GM19238 (cell line): ENCODE results near the gene SCG5.

ENCODE experiments used
- DNase-seq: peaks from one replicate; pipeline ENCODE4 v3.0.0; 2011; ENCODE audit warnings: low spot score; ENCODE audit not compliant: insufficient read length

SCG5 gene

DNA sequence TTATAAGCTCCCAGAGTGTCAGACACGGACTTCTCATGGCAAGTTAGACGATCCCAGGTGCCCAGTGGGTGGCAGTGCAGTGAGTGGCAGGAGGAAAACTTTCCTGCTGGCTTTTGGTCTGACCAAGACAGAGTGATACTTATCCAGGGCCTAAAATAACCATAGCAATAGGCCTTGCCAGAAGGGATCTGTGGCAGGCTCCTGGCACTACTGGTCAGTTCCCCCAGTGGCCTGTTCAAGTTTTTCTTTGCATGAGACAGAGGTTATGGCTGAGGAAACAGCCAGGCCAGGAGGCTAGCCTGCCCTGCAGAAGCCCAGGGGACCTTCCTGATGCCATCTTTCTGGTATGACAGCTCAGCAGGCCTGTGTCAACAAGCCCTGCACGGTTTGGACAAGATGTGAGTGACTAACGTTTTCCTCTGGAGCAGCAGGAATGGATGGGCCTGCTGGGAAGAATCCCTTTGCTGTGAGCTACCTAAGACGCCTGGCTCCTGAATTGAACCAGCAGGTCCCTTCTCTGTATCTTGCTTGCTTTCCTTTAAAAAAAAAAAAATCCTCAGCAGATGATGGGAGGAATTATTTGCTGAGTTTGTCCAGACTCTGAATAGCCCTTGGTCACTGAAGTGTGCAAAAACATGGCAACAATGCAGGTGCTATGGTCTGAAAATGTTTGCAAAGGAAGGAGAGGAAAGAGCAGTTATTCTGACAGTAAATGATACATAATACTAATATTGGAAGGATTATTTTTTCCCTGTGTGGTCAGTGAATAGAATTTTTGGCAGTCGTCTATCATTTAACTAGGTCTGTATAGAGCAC lies 18.0 kb downstream of the SCG5 start:
- no peak for DNase-seq

DNA sequence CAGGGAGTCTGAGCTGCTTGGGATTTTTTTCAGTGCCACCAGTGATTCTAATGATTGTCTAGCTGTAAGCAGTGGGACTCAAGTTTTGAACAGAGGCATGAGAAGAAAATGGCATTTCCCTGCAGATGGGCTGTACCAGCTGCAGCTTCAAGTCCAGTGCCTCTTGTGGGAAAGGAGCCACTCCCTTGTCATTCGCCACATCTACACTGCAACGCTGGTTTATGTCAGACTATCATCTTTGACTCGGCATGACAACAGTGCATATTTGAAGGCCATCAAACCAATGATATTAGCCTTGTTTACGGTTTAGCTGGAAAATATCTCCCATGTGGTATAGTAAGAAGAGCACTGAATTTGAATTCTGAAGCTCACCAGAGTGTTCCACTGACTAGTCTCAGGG lies 22.2 kb downstream of the SCG5 start:
- no peak for DNase-seq

DNA sequence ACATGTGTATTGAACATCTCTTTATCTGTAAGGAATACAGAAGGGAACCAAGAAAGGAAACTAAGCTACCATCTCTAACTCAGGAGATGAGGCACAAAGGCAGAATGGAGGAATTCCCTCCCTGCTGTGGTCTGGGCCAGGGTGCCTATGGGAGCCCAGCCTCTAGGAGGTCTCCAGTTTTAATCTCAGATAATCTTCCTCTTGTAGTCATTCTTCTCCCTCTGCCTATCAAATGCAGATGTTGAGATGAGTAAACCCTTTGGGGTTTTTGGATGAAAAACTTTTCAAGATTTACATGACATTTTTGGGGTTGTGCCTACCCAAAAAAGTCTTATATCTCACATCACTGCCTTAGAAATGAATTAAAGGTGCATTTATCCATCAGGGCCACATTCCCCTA lies 23.3 kb downstream of the SCG5 start:
- DNase-seq = no peak

DNA sequence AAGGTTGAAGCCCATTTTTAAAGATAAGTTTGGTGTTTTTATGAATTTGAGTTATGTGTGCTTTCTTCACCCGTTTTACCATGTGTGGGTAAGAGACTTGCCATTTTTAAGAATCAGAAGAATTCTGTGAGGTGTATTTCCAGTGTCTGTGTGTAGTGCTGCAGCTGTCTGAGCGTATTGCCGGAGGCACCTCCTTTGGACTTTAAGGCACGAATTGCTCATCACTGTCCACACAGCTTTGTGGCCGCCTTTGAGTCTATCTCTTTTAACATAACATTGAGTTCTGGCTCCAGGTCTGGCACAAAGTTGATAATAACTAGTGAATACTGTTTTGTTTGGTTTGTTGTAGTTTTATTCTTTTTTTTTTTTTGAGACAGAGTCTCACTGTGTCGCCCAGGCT lies 25.8 kb downstream of the SCG5 start:
- no peak for DNase-seq

DNA sequence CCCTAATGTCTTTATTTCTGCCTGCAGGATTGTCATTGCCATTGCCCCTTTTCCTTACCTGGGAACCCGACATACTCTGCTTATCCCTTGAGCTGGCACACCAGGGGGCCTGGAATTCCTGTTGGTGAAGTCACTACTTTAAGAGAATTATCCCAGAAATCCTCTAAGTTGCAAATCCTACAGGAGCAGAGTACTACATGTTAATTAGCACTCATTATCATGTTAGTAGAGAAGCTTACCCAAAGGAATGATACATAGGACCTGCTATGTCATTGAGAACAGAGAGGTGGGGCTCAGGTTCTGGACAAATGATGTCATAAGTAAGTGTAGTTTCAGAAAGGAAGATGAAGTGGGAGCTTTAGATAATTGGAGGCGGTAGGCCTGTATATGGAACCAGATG lies 27.4 kb downstream of the SCG5 start:
- DNase-seq = no peak

DNA sequence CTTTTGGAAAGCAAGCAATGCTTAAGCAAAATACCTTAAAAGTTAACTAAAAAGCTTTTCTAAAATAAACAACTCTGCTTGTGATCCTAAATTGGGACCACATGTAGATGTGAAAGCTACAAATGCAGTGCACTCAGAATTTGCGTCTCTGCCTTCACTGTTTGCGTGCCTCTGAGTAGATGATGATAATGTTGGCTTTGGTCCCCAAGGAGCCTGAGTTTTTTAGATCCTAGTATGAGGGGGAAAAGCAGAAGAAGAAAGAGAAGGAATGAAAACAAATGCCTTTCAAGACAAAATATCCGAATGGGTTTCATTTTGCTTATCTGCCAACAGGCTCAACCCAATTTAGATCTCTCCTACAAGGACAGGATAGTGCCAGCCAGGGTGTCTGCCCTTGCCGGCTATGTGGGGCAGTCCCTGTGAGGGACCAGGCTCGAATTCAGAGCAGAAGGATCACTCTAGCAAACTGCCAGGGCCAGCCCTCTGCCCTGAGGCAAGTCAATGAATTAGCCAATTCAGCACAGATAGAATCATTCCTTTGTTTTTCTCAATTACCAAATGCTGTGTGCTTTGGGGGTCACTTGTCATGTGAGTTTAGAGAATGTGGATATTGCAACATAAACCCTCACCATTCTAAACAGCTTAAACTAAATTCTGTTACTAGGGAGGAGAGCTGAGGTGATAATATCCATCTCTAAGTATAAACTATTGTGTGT lies 28.5 kb downstream of the SCG5 start:
- DNase-seq = no peak

DNA sequence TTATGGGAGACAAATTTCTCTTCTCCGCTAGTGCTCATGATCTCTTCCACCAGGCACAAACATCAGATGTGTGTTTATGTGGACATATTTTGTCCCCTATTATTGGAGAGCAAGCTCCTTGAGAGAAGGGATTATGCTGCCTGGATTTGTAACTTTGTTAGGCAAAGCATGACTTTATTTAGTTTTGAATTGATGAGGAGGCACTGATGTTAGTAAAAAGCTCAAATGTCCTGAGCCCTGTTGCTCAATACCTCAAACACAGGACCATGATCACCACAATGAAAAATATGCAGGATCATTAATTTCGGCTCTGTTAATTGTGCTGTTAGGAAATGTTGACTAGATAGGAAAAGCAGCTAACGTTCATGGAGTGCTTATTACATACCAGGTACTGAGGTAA lies 29.1 kb downstream of the SCG5 start:
- no peak for DNase-seq

DNA sequence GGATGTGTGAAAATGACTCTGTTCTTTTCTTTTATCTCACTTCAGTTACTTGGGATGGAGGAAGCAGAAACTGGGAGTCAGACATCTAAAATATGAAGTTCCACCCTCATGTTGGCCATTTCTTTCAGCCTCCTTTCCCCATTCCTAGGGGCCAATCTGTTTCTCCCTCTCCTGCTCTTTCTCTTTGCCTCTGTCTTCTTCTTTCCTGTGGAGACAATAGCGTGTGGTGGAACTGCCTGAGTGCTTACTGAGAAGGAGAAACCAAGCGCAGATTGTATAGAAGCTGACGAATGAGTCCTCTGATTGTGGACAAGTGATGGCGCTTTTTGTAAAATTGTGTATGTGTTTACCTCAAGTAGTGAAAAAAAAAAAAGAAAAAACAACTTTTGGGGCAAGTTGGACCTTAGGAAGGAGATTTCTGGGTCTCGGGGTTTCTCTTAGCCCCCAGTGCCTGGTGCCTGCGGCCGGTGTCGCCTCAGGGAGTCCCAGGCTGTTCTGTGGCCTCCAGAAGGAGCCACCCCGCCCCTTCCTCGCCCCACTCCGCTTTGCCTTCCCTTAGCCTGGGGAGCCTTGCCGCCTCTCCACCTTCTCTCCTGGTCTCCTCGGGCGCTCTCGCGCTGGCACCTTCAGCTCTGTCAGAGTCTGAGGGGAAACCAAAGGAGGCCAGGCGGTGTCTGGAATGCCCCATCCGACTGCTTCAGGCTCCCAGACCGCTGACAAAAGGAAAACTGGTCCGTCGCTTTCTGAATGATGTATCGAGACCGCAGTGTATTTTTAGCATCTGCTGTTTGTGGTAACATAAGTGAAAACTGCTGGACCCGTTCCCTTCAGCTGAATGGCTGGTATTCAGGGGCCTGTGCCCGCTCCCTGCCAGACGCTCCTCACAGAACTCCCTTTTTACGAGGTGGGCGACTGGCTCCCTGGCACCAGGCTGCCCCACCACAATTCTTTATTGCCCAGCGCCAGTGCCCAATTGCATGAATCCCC lies 30.1 kb downstream of the SCG5 start:
- no peak for DNase-seq

DNA sequence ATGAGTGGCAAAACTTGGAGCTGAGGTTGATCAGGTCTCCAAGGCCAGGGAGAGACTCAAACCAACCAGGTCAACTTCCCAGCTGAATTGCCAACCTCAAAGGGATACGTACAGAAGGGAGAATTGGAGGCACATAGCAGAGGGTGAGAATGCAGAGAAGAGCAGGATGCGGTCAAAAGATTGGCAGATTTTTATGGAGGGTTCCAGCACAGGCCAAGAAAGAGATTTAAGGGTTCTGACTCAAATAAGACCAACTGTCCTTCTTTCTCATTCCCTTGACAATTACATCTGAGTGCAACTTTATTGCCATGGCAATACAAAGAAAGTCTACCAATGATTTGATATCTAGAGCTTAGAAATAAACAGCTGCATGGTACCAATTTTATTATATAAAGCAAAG lies 33.2 kb downstream of the SCG5 start:
- no peak for DNase-seq

DNA sequence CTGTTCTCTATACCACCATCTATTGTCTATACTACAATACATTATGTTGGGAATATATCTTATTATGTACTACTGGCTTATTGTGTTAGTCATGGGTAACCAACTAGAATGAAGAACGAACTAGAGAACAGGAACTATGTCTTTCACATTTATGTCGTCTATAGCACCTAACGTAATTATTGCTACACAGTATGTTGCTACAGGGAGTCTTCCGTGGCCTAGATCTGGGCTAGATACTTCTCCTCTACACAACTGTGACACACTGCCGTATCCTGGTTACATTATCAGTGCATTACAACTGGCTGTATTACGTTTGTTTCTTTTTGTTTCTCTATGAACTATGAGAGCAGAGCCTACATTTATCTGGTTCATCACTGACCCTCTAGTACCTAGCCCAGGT lies 34.0 kb downstream of the SCG5 start:
- DNase-seq = no peak

DNA sequence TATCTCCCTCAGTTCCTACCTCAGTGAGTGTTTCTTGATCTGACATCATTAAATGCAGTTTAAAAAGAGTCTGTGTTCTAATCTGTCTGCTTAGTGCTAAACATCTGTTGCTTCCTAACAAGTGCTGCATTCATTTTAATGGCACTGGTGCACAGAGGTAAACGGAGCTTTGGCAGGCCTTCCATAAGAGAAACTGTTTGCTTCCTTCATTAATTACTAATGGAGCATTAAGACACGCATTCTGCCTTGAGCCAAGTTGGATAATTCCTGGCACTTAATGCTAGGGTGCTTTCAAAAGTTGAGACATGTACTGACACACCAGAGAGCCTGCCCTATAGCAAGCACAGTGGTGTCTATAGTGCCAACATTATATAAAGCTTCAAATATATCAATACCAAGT lies 34.7 kb downstream of the SCG5 start:
- DNase-seq = no peak

DNA sequence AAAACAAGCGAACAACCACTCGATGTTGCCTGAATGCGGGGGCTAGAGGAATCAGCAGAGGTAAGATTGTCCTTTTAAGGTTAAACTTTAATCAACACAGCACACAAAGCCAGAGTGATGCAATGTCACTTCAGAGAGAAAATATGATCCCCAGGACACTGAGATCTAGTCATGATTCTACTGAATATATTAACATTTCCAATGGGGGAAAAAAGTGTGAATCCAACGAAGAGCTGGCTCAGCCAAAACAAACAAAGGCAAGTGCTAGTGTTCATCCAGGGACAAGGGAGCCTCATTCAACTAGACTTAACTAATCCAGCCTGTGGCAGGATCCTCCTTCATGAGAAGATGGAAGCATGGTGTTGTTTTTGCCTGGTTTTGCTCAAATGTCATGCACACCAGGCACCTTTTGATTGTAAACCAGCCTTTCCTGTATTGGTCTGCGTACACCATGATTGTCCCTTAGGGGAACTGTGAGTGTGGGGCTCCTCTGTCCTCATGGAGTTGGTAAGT lies 35.8 kb downstream of the SCG5 start:
- no peak for DNase-seq

DNA sequence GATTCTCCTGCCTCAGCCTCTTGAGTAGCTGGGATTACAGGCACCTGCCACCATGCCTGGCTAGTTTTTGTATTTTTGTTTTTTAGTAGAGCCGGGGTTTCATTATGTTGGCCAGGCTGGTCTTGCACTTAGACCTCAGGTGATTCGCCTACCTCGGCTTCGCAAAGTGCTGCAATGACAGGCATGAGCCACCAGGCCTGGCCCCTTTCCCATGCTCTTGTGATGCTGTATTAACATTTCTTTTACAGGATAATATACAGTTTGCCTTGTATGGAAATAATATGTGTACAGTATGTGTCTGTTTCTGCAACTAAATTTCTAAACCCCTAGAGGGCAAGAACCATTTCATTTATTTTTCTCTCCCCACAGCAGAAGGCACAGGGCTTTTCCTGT lies 37.8 kb downstream of the SCG5 start:
- no peak for DNase-seq

DNA sequence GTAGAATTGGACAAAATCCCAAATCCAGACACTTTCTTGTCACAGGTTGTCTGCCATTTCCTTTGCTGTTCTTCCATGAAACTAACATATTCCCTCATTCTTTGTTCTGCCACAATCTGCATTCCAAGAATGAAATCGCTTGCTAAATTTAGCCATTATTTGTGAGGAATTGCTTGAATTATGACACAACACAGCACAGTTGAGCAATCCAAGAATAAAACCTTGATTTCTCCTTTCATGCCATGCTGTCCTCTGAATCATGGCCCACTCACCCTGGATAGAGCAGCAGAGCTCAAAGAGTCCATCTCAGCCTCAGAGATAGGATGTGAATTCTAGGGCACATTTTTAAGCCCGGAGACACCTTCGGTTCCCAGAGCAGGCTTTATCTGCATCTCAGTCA lies 41.1 kb downstream of the SCG5 start:
- DNase-seq = no peak

DNA sequence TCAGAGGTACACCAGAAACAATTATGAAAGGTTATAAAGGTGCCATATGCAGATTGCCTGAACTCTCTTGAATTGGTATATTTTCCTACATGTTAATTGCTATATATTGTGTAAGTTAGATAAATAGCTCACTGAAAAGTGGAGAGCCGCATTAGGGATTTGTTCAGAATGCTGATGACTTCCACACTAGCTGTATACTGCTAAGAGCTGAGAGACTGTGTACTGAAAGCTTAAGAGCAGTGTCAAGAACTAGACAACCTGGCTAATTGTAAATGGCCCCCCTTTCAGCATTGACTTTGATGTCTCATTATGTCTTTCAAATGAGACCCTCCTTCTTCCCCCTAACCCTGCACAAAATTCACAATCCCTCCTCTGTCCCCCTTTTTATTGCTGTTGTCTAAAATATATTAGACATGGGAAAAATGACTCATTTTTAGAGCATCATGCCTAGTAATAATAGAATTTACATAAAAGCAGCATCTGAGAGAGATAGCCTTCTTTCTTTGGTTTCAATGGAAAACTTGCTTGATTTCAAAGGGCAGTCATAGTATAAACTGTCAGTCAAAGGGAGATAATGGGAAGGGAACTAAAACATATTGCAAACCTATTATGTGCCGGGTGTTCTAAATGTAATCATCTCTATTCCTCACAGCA lies 41.6 kb downstream of the SCG5 start:
- DNase-seq = no peak

DNA sequence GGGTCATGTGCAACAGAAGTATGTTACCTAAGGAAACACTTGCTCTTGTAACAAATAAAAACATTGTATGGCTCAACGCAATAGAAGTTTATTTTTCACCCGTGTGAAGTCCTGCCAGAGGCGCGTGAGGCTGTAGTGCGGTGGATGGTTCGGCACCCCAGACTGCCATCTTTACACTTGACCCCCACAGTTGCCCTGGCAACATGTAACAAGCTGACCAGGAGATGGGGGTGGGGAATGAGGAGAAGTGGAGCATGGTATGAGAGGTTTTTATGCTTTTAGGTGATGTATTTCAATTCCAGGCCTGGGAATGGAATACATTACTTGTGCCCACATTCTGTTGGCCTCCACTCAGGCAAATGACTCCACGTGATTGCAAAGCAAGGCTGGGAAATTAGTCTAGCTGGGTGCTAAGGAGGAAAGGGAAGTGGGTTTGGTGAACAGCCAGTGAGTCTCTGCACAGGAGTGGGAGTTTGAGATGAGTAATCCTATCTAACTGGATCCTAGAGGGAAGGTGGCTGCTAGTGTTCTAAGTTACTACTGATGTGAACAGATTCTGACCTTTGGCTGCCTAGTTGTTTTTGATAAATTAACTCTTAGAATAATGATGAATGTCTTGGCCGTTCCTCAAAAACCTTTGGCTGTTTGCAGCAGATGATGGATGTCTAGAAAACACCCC lies 42.5 kb downstream of the SCG5 start:
- no peak for DNase-seq

DNA sequence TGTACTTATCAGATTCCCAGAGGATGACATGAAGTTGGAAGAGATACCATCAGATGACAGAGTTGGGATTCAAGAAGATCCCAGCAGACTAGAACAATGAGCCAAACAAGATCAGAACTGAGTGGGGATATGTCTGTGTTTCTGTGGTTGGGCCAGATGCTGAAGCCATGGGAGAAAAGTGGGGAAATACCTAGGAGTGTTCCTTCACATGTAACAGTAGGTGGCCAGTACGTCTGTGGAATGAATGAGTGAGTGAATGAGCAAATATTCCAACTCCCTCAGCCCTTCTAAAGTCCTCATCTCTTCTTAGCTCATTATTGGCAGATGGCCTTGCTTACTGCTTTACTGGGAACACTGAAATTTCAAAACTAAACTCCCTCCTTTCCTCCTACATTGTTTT lies 44.1 kb downstream of the SCG5 start:
- no peak for DNase-seq

DNA sequence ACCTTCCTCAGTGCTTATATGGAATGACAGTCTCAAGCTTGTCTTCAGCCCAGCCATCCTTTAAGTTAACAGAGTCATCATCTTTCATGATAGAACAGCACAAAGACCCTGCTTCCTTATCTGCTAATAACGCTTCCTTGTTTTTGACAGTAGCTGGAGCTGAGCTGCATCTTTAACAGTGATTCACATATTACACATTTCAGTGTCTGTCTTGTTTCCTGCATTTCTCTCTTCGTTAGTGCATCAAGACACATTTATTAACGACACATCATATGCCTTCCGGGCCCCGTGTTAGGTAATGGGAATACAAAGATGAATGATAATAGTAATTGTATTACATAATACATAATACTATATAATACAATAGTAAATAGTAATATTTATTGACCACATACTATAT lies 46.0 kb downstream of the SCG5 start:
- no peak for DNase-seq

DNA sequence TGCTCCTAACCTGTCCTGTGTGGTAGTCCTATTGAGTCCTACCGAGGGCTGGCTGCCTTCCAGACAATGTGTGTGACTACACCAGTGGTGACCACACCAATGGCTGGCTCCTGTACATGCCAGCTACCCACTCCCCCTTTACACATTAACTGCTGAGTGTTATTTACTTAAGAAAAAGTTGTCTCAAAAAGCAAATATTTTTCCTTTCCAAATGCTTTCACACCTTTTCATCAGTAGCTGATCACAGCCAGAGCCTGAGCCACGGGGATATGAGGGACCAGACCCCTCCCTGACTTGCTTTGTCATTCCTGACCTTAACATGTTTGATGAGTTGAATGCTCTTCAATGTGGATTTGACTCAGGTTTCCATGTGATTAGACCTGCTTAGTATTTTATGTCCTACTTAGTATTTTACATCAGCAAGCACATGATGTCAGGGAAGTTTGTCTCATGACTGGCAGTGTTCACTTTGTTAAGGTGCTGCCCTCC lies 46.7 kb downstream of the SCG5 start:
- no peak for DNase-seq

DNA sequence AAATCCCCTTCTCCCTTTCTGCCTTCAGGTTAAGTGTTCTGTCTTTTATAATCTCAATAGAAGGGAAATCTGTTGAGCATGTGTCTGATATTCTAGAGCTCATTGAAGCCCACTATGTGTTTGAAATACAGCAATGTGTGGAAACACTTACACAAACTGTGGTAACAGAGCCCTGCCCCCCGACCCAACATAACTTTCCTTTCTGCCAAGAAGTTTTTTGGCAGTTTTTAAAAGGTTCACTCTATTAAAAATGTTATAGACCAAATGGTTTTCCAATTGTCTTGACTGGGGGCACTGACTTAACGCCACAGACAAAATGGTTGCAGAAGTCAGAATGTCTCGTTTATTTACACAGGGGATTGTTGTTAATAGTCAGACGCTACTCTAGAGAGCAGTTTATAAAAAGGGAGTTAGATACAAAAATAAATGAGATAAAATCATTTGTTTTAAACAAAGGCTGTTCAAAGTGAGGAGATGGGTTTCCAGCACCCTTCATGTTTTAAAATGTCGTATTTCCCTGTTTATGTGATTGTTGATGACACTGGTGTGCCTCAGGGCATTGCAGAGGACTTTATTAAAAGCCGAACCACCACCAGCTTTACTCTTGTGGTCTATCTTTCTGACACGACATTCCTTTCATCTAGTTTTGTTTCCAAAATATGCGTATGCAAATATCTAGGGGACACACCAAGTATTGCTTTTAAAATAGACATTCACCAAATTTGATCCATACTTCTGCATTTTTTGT lies 49.6 kb downstream of the SCG5 start:
- no peak for DNase-seq
